Neuronal stem cell (in vitro differentiated cells): ENCODE measurements around the gene COL20A1.

Experiments
- DNase-seq: peaks from one replicate; pipeline ENCODE4 v3.0.0-alpha.2; 2013; ENCODE audit warnings: low spot score
- H2AFZ ChIP-seq: one replicate; pipeline ENCODE4 v1.6.1; 2013; ENCODE audit warnings: mild to moderate bottlenecking, low read length, inconsistent platforms
- H2AK5ac ChIP-seq: 2 replicates; pipeline ENCODE4 v1.6.1; 2013; ENCODE audit warnings: low read depth, mild to moderate bottlenecking, inconsistent platforms, low read length, moderate library complexity, mixed read lengths
- H2BK120ac ChIP-seq: 2 replicates; pipeline ENCODE4 v1.6.1; 2013; ENCODE audit warnings: low read depth, mild to moderate bottlenecking, inconsistent platforms, low read length, moderate library complexity, mixed read lengths
- H2BK12ac ChIP-seq: one replicate; pipeline ENCODE4 v1.6.1; 2013; ENCODE audit warnings: low read length, inconsistent platforms
- H2BK15ac ChIP-seq: 2 replicates; pipeline ENCODE4 v1.6.1; 2013; ENCODE audit warnings: mild to moderate bottlenecking, low read length, inconsistent platforms, mixed read lengths
- H2BK5ac ChIP-seq: one replicate; pipeline ENCODE4 v1.6.1; 2013; ENCODE audit warnings: inconsistent platforms, mild to moderate bottlenecking, low read length, moderate library complexity
- H3K14ac ChIP-seq: one replicate; pipeline ENCODE4 v1.6.1; 2013; ENCODE audit warnings: low read length, inconsistent platforms
- H3K18ac ChIP-seq: 2 replicates; pipeline ENCODE4 v1.6.1; 2013; ENCODE audit warnings: low read length, inconsistent platforms
- H3K23ac ChIP-seq: 2 replicates; pipeline ENCODE4 v1.6.1; 2013; ENCODE audit warnings: low read depth, mild to moderate bottlenecking, mixed read lengths, low read length, inconsistent platforms; ENCODE audit not compliant: poor library complexity
- H3K27ac ChIP-seq: replicated peaks from 3 replicates; pipeline ENCODE4 v1.5.1; 2013; ENCODE audit warnings: low read length, inconsistent platforms
- H3K27me3 ChIP-seq, 3 experiments: 2 replicates each; pipeline ENCODE4 v1.6.1; 2013; ENCODE audit warnings: low read length in 3 of 3, mild to moderate bottlenecking in 2 of 3, inconsistent platforms in 1 of 3, low read depth in 1 of 3, mixed read lengths in 1 of 3, moderate library complexity in 1 of 3; ENCODE audit not compliant: control insufficient read depth in 3 of 3, insufficient read depth in 3 of 3
- H3K36me3 ChIP-seq, 2 donors: replicated peaks in 1 of 2; 2 replicates each; pipeline ENCODE4 v1.6.1; 2013; ENCODE audit warnings: low read length in 2 of 2; ENCODE audit not compliant: control insufficient read depth in 2 of 2, insufficient read depth in 2 of 2
- H3K4ac ChIP-seq: 2 replicates; pipeline ENCODE4 v1.6.1; 2013; ENCODE audit warnings: inconsistent platforms, mild to moderate bottlenecking, low read length, moderate library complexity
- H3K4me1 ChIP-seq, 2 donors: 1 replicate in 1 of 2; 2 replicates in 1 of 2; pipeline ENCODE4 v1.6.1; 2013; ENCODE audit warnings: low read length in 2 of 2, low read depth in 1 of 2; ENCODE audit not compliant: control insufficient read depth in 2 of 2, insufficient read depth in 1 of 2
- H3K4me2 ChIP-seq: one replicate; pipeline ENCODE4 v1.6.1; 2013; ENCODE audit warnings: mild to moderate bottlenecking, low read length, inconsistent platforms; ENCODE audit not compliant: insufficient read depth, poor library complexity, severe bottlenecking
- H3K4me3 ChIP-seq, 2 donors: 2 replicates each; pipeline ENCODE4 v1.5.1; 2013; ENCODE audit warnings: low read length in 2 of 2, mild to moderate bottlenecking in 2 of 2, inconsistent platforms in 1 of 2, moderate library complexity in 1 of 2
- H3K79me1 ChIP-seq: one replicate; pipeline ENCODE4 v1.6.1; 2013; ENCODE audit warnings: low read depth, mild to moderate bottlenecking, inconsistent platforms, low read length, moderate library complexity
- H3K9ac ChIP-seq: one replicate; pipeline ENCODE4 v1.6.1; 2013; ENCODE audit warnings: mild to moderate bottlenecking, low read depth, low read length, inconsistent platforms; ENCODE audit not compliant: poor library complexity
- H3K9me3 ChIP-seq, 2 donors: replicated peaks in 1 of 2; 2 replicates each; pipeline versions ENCODE3 to v1.6.1; 2013; ENCODE audit warnings: low read length in 2 of 2, mild to moderate bottlenecking in 2 of 2, inconsistent platforms in 1 of 2, low read depth in 1 of 2, mixed read lengths in 1 of 2, moderate library complexity in 1 of 2; ENCODE audit not compliant: control insufficient read depth in 2 of 2, insufficient read depth in 1 of 2
- H4K8ac ChIP-seq: one replicate; pipeline ENCODE4 v1.6.1; 2013; ENCODE audit warnings: low read depth, mild to moderate bottlenecking, inconsistent platforms, low read length, moderate library complexity
- H4K91ac ChIP-seq: one replicate; pipeline ENCODE4 v1.6.1; 2013; ENCODE audit warnings: low read length, low read depth, mild to moderate bottlenecking, inconsistent platforms; ENCODE audit not compliant: poor library complexity
- WGBS, 2 donors: extraction: QIAGEN DNeasy Blood & Tissue Kit; methylation state at CpG; one replicate each; pipeline ENCODE4 v1.1.7; 2013; ENCODE audit warnings: missing lambda C conversion rate in 2 of 2, mixed read lengths in 1 of 2; ENCODE audit not compliant: insufficient read length in 2 of 2, insufficient replicate concordance in 1 of 2; ENCODE audit errors: extremely low coverage in 2 of 2; 5-methylcytosine and 5-hydroxymethylcytosine counted together

COL20A1 gene

DNA sequence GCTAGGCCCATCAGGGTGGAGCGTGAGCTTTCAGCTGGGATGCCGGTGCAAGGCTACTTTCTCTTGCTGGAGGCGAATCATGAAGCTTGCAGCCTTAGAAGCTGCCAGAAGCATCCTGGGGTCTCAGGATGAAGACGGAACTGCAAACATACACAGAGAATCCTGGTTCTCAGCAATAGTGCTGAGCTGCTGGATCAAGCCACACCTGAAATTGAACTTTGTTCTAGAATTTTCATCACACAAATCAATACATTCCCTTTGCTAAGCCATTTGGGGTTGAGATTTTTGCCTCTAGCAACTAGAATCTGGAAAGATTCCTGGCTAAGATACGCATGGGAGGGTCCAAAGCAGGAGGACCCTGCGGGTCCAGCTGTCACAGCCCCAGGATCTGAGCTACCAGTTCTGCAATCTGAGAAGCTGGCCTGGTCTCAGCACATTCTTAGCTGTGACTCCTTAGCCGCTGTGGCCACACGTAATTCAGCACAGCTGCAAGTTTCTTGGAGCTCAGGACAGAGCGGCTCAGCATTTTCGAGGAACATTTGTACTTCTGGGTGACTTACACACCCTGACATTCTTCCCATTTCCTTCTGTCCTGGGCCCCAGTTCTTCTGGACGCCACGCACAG lies 27.0 kb upstream of the COL20A1 start:
- H4K91ac ChIP-seq = no peak overlapping the region
- H2BK5ac ChIP-seq = no peak overlapping the region

DNA sequence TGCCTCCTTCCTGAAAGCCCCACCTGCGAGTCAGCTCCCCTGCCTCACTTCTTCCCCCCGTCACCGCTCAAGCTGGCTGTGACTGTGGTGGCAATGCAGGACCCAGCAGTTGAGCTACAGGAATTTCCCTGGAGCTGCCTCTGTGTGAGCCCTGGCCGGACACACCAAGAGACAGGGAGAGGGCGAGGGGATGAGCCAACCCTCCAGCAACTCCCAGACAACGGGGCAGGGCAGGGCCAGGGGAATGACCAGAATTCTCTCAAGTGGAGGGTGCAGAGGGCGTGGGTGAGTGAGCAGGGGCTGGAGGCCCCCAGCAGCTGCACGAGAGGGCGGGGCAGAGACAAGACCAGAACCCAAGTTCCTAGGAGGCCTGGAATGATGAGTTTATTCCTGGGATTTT lies 25.3 kb upstream of the COL20A1 start:
- Histone ChIP-seq H3K14ac (no peak overlapping the region), H2BK5ac (no peak overlapping the region), H2BK120ac (no peak overlapping the region), H3K9me3 (no peaks in the 10 kb centered on the region), H3K4ac (no peak overlapping the region), H2AFZ (no peak overlapping the region), H3K18ac (no peak overlapping the region), H3K4me1 (peaks cover 0 to 43% of the 10 kb centered on the region in 2 donors), H3K27me3 (no peaks in the 10 kb centered on the region), H2BK12ac (no peak overlapping the region), H4K91ac (no peak overlapping the region), H3K79me1 (peaks cover 2% of the 10 kb centered on the region), H3K4me3 (no peak overlapping the region), H3K36me3 (peaks cover 0 to 4% of the 10 kb centered on the region in 2 donors), H3K27ac (no peak overlapping the region), H3K23ac (no peak overlapping the region), H4K8ac (no peak overlapping the region), H3K4me2 (no peak overlapping the region), H2AK5ac (no peak overlapping the region), H2BK15ac (no peak overlapping the region), H3K9ac (no peak overlapping the region)
- DNase-seq = no peak
- no CpG with 5 or more reads among the region's 9 CpGs for WGBS, 2 donors

More for the DNA sequence above, 27.0 kb upstream of the COL20A1 start:
- Histone ChIP-seq H3K23ac (no peak overlapping the region), H3K4me1 (peaks cover 14 to 53% of the 10 kb centered on the region in 2 donors), H4K8ac (no peak overlapping the region), H3K4ac (no peak overlapping the region), H3K4me2 (no peak overlapping the region), H3K79me1 (no peaks in the 10 kb centered on the region), H2AFZ (no peak overlapping the region), H3K9me3 (no peaks in the 10 kb centered on the region), H2BK12ac (no peak overlapping the region), H2BK120ac (no peak overlapping the region), H3K14ac (no peak overlapping the region), H3K4me3 (no peak overlapping the region), H2BK15ac (no peak overlapping the region), H3K27ac (no peak overlapping the region), H3K36me3 (peaks cover 0 to 4% of the 10 kb centered on the region in 2 donors), H2AK5ac (peak overlapping the region; percentile 82), H3K9ac (no peak overlapping the region), H3K18ac (no peak overlapping the region), H3K27me3 (no peaks in the 10 kb centered on the region)
- WGBS, 2 donors = no CpG with 5 or more reads among the region's 12 CpGs
- DNase-seq = no peak

DNA sequence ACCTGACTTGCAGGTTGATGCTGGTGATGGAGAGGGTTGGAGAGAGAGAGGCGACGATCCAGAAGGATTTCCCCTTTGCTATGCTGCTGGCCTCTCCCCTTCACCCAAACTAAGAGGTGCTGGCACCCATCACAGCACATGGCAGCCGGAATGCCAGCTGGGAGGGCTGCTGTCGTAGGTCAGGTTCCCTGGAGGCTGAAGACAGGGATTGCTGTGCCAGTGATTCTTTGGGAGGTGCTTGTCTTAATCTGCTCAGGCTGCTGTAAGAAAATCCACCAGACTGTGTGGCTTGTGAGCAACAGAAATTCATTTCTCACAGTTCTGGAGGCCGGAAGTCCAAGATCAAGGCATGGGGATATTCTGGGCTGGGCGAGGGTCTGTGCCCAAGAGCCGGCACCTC lies 24.7 kb upstream of the COL20A1 start:
- no CpG with 5 or more reads among the region's 7 CpGs for WGBS, 2 donors
- no peak overlapping the region for H2BK5ac ChIP-seq
- H3K9ac ChIP-seq = no peak overlapping the region
- peaks cover 0 to 39% of the 10 kb centered on the region in 2 donors for H3K4me1 ChIP-seq
- H4K8ac ChIP-seq = no peak overlapping the region
- no peak overlapping the region for H3K4me3 ChIP-seq
- H3K9me3 ChIP-seq = no peaks in the 10 kb centered on the region
- no peaks in the 10 kb centered on the region for H3K27me3 ChIP-seq
- no peak overlapping the region for H3K4ac ChIP-seq
- H3K23ac ChIP-seq = no peak overlapping the region
- H3K79me1 ChIP-seq = peaks cover 4% of the 10 kb centered on the region
- H3K14ac ChIP-seq = no peak overlapping the region
- no peak overlapping the region for H3K4me2 ChIP-seq
- H2BK12ac ChIP-seq = no peak overlapping the region
- H2AFZ ChIP-seq = no peak overlapping the region
- H2BK120ac ChIP-seq = no peak overlapping the region
- H3K36me3 ChIP-seq = peaks cover 0 to 4% of the 10 kb centered on the region in 2 donors
- no peak overlapping the region for H4K91ac ChIP-seq
- H3K27ac ChIP-seq = no peak overlapping the region
- H3K18ac ChIP-seq = no peak overlapping the region
- peak overlapping the region; percentile 14 for H2AK5ac ChIP-seq
- no peak for DNase-seq
- no peak overlapping the region for H2BK15ac ChIP-seq

DNA sequence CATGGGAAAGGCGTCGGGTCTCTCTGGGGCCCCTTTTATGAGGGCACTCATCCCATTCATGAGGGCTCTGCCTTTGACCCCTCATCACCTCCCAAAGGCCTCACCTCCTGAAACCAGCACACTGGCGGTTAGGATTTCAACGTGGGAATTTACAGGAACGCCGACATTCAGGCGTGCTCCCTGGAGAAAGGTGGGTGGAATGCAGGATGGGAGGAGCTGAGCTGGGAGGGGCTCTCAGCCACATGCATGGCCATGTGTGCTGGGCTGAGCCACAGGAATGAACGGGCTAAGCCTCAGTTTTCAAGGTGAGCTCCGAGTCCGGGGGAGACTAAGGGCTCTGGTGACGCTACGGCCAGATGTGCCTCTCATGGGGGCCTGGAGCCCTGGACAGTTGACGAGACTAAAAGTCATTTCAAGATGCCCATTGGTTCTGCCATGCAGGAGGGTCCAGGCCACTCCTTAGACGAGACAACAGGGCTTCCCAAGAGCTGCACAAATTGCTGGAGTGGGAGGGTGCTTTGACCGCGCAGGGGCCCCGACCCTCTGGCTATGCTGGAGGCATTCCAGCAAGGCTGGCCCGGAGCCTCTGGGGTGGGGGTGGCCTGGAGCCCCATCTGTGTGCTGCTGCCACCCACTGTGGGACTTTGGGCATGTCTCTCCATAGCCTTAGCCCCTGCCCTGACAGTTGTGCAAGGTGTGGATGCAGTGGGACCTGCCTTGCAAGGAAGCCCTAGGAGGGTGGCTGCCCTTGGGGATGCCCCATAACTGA lies 24.1 kb upstream of the COL20A1 start:
- no peak overlapping the region for H3K4me3 ChIP-seq
- H2AK5ac ChIP-seq = peak overlapping the region; percentile 14
- H4K91ac ChIP-seq = no peak overlapping the region
- H3K79me1 ChIP-seq = peaks cover 6% of the 10 kb centered on the region
- H3K18ac ChIP-seq = peak overlapping the region; percentile 29
- H3K23ac ChIP-seq = no peak overlapping the region
- peak overlapping the region; percentile 70 for H2BK5ac ChIP-seq
- H3K14ac ChIP-seq = no peak overlapping the region
- no peak overlapping the region for H3K4ac ChIP-seq
- peaks cover 3 to 44% of the 10 kb centered on the region in 2 donors for H3K4me1 ChIP-seq
- H2AFZ ChIP-seq = no peak overlapping the region
- no peak overlapping the region for H4K8ac ChIP-seq
- H3K36me3 ChIP-seq = peaks cover 0 to 4% of the 10 kb centered on the region in 2 donors
- H2BK15ac ChIP-seq = peak overlapping the region; percentile 51
- peak overlapping the region; percentile 32 for H3K9ac ChIP-seq
- no peak for DNase-seq
- whole genome bisulfite sequencing, 2 donors = no CpG with 5 or more reads among the region's 18 CpGs
- no peak overlapping the region for H2BK12ac ChIP-seq
- no peak overlapping the region for H3K4me2 ChIP-seq
- H3K27me3 ChIP-seq = no peaks in the 10 kb centered on the region
- H3K27ac ChIP-seq = no peak overlapping the region
- no peaks in the 10 kb centered on the region for H3K9me3 ChIP-seq
- no peak overlapping the region for H2BK120ac ChIP-seq
